NAMALWA (cell line): ENCODE results near the gene RNF126.

Source experiments
- DNase-seq: peaks from one replicate; pipeline ENCODE4 v3.0.0-alpha.2; 2015; ENCODE audit warnings: low spot score

RNF126 gene

DNA sequence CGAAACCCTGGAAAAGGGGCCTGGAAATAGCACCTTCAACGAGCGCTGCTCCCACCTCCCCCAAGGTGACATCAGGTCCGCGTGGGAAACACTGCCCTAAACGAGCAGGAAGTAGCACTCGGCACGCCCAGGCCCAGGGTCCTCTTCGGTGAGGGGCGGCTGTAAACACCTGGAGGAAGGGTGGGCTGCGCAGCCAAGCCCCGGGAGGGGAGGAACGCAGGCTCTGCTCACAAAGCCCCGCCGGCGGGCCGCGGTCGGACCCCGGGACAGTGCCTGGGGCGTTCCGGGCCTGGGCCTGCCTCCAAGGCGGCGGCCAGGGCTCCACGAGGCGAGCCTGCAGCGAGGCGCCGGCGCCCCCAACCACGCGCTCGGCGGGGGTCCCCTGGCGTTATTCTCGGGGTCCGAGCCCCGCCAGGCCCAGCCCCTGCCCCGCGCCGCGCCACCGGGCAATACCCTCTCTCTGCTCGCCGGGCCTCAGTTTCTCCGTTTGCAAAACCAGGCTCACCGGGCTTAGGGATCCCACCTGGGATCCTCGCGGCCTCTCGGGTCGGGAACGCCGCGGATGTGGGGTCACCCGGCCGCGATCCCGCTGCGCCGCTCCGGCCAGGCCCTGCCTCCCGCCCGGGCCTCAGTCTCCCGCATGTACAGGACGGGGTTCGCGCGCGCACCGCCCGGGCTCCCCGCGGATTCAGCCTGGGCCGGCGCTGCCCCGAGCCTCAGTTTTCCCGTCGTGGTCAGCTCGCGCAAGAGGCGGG lies 630 bp downstream of the RNF126 start:
- peak; percentile 75 for DNase-seq

DNA sequence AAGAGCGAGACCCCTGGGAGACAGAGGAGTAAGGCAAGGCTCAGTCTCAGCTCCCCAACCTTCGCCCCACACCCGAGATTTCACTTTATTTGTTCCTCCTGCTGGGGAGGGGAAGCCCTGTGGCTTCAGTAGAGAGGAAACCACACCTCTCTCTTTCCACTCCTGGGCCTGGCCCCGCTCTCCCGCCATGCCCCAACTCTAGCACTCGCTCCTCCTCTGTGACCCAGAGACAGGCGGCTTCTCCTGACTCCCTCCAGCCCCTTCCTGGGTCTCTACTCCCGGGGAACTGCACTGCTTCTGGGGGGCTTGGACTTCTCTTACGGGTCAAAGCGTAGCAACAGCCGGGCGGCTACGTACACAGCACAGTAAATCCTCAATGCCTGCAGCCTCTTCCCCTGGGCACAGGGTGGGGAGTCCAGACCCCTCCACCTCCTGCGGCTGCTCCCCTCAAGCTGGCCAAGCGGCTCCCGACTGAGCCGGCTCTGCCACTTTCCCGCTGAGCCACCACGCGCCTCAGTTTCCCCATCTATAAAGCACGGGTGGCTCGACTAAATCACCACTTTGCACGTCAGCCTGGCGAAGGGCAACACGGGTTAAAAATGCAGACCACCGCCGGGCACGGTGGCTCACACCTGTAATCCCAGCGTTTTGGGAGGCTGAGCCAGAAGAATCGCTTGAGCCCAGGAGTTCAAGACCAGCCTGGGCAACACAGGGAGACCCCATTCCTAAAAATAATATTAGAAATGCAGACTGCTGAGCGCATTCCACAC lies 1.4 kb downstream of the RNF126 start:
- DNase-seq, result peak; percentile 48

DNA sequence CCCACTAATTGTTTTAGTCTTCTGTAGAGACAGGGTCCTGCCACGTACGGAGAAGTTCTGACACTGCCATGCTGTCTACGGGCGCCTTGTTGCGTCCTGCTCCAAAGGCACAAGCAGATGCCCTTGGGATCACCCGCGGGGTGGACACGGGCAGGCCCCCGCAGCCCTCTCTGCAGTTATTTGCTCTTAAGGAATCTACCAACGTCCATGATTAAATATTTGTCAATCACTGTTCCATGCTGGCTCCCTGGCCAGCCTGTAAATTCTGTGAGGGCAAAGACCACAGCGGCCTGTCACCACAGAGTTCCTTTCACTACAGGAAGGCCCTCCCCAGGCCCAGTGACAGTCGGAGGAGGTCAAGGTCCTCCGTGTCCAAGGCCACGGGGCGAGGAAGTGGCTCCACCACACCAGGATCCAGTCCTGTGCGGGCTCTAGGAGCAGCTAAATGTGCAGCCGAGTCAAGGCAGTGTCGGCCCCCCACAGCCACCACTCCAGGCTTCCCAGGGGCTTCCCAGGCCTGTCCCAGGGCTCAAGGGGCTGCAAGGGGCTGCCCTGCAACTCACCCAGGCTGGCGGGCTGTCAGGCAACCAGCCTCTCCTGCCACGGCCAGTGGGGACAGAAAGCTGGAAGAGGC lies 2.1 kb downstream of the RNF126 start:
- DNase-seq, result no peak

GRCh38 chr19:658916-659839 lies 3.8 kb downstream of the RNF126 start:
- no peak for DNase-seq

GRCh38 chr19:658059-658839 lies 4.8 kb downstream of the RNF126 start:
- DNase-seq, result no peak

DNA sequence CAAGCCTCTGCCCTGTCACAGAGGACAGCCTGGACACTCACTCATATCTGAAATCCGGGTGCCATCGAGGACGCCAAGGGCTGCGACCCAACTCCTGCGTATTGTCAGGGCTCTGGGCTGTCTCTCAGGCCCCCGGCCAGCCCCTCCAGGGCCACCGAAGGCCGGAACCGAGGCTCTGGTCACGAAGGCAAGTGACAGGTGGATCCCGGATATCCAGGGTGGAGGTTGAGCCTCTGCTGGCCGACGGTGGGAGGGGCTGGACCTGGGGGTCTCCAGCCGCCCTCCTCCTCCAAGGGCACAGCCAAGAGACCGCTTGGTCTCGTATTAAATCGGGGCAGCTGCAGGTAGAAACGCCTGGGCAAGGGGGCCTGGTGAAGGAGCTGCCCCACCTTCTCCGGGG lies 5.4 kb downstream of the RNF126 start:
- no peak for DNase-seq

DNA sequence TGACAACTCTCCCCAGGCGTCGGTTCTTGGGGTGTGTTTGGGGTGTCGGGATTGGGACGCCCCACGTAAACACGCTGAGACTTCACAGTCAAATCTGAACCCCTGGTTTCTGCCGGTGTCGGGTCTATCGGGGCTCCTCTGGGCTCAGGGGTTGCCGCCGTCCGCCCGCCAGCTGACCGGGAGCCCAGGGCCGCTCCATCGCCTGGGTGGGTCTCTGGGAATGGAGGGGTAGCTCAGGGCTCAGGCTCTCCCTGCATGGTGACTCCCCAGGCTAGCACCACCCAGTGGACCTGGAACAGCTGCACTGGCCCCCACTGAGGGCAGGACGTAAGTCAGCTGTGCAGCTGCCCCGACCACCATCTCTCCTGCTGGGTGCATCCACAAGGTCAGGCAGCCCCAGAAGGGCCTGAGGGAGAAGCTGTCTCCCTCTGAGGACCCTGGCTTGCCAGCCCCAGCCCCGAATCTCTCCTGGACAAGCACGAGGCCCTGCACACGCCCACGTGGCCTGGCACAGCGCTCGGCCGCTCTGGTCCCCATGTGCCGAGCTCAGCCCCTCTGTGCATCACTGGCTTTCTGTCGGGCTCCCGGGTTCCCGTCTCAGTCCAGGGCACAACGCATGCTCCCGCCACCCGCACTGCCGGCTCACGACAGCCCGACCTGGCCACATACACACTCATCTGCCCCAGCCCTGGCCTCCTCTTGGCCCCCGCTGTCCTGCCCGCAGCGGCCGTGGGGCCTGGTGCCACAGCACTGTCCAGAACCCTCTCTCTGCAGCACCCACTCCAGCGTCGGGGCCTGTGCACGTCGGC lies 6.1 kb downstream of the RNF126 start:
- no peak for DNase-seq

DNA sequence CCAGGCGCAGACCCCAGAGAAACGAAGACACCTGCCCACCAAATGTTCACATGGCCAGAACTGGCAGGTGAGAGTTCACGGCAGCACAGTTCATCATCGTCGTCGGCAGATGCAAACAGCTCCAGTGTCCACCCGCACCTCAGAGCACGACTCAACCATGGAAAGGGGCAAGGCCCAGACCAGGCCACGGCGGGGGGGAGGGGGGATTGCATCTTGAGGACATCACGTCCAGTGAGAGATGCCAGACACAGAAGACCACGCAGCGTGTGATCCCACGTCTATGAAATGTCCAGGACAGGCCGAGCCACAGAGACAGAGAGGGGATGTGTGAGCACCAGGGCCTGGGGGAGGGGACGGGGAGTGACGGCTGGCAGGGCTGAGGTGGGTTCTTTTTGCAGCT lies 7.3 kb downstream of the RNF126 start:
- no peak for DNase-seq

GRCh38 chr19:653425-653824 lies 9.6 kb downstream of the RNF126 start:
- DNase-seq, result no peak

DNA sequence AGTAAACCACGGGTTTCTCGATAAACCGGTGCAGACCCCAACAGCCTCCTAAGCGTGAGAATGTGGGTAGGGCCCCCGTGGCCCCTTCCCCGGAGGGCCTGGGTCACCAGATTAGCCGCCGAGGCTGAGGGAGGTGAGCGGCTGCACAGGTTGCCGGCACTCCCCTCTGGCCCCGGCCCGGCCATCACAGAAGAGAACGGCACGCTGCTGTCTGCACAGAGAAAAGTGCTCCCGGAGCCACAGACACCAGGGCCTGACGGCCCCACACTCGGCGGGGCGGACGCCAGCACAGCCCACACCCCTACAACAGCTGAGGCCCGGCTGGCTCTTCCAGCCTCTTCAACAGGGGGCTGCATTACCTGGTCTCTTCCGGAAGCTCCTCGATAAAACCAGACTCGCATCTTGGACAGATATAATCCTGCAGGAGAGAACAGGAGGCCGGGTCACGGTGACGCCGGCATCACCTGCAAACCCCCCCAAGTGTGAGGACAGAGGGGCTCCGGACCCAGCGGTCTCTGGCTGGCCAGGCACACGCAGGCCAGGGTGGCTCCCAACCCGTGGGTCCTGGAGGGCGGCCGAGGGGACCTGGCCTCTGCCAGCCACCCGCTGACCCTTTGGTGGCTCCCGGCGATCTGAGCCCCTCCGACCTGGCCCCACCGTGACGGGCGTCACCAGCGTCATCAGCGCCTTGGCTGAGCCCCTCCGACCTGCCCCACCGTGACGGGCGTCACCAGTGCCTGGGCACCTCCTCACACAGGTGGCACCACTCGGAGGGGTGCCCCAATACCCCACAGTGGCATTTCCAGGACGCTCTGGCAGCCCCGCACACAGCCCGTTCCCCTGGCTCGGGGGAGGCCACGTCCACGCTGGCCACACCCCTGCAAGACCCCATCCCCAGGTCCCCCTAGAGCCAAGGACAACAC lies 10.3 kb downstream of the RNF126 start:
- DNase-seq, result no peak

GRCh38 chr19:651991-652390 lies 11.0 kb downstream of the RNF126 start:
- no peak for DNase-seq

- no peak for DNase-seq
These were observed 11.7 kb downstream of the RNF126 start for GRCh38 chr19:651114-651818.

DNA sequence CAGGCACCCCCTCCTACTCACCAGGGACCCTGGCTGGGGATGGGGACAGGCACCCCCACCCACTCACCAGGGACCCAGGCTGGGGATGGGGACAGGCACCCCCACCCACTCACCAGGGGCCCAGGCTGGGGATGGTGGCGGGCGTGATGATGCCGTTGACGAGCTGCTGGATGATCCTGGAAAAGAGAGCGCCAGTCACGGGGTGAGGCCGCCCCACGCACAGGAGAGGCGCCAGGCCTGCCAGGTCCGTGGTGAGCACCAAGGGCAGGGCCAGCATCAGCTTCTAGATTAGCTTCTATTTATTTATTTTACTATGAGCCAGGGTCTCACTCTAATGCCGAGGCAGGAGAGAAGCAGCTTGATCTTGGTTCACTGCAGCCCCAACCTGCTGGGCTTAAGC lies 12.9 kb downstream of the RNF126 start:
- no peak for DNase-seq

DNA sequence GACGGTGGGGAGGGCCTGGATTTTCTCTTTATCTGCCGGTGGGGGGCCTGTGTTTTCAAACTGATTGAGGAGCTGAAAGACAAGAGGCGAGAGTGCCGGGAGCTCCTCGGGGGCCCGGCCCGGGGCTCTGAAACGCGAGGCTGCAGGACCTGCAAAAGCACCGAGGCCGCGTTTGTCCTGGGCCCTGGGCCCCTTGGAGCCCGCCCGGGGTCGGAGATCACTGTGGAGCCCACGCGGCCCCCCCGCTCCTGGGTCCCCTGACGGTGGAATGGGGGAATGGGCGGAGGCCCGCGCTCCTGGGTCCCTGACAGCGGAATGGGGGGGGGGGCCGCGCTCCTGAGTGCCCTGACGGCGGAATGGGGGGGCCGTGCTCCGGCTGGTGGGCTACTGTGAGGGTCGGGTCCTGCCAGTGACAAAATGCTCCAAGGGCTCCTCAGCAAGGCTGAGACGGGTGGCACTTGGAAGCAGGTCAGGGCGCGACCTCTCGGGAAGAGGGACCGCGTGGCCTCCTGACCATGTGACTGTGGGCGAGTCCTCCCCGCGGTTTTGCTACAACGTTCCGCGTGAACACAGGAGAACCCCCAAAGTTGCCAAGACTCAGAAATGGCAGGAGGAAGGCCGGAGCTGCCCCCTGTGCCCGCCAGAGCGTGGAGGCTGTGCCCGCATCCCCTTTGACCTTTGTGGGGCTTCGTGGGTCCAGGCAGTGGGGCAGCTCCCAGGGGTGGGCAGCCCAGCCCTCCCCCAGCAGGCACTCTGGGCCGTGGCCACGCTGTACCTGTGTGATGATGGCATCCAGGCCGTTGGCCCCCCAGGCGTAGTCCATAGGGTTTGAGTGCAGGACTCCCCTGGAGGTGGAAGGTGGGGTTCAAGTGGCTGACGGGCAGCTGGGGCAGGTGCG lies 13.9 kb downstream of the RNF126 start:
- DNase-seq, result no peak

DNA sequence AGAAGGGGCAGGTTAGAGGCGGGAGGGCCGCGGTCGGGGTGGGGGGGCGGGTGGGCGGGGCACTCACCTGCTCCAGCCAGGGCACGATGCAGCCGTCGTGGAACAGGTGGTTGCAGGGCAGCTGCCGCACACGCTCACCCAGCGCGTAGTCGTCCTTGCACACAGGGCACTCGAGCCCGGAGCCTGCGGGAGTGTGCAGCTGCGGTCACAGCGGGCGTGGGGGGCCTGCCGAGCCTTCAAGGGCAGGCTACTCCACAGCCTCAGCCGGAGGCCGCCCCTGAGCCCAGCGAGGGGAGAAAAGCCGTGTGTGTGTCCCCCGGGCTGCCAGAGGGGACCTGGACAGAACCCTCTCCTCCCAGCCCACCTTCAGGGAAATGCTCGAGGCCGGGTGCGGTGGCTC lies 14.7 kb downstream of the RNF126 start:
- no peak for DNase-seq

- no peak for DNase-seq
These were observed 15.3 kb downstream of the RNF126 start for GRCh38 chr19:647566-648284.
